ENCODE results near the gene ADAMTS13. TPM values are rescaled to one million over a fixed set of nuclear protein-coding genes. Genes with fewer than 3 reads are reported as not detected.

The ADAMTS13 gene
- total RNA-seq, 1 donor from 2014 or later: 4.2 TPM

DNA sequence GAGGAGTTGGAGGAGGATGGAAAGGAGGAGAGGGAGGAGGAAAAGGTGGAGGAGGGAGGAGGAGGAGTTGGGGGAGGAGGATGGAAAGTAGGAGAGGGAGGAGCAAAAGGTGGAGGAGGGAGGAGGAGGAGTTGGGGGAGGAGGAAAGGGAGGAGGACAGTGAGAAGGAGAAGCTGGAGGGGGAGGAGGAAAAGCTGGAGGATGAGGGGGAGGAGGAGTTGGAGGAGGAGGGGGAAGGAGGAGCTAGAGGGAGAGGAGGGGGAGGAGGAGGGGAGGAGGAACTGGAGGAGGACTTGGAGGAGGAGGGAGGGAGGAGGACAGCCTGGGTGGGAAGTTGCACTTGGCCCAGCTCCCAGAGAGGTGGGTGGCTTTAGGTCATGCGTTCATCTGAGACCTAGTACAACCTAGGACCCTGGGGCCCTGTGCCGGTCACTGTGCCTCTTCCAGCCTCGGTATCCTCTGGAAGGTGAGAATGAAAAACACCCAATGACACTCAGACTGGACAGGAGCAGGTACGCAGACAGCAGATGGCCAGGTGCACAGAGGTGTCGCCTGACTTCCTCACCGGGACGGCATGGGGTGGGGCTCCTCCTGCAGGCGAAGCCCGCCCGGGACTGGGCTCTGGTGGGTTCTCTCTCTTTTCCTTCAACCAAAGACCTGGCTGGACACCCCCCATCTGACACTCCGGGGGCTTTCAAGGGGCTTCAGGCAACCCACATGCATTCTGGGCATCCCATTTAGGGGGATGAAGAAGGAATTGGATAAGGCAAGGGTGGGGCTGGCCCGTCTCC lies 68.9 kb downstream of the ADAMTS13 start:
- DNase-seq: no peak

DNA sequence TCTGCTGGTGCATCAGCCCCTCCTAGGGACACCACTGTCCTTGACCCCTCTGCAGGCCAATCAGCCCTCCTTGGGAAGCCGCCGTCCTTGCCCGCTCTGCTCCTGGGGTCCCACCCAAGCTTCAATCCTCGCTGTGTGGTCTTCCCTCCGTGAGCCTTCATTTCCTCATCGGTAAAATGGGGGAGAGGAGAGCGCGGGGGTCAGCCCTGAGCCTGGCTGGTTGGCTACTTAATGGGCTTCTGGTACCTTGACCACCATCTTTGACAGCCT lies 69.4 kb downstream of the ADAMTS13 start:
- no peak for DNase-seq

DNA sequence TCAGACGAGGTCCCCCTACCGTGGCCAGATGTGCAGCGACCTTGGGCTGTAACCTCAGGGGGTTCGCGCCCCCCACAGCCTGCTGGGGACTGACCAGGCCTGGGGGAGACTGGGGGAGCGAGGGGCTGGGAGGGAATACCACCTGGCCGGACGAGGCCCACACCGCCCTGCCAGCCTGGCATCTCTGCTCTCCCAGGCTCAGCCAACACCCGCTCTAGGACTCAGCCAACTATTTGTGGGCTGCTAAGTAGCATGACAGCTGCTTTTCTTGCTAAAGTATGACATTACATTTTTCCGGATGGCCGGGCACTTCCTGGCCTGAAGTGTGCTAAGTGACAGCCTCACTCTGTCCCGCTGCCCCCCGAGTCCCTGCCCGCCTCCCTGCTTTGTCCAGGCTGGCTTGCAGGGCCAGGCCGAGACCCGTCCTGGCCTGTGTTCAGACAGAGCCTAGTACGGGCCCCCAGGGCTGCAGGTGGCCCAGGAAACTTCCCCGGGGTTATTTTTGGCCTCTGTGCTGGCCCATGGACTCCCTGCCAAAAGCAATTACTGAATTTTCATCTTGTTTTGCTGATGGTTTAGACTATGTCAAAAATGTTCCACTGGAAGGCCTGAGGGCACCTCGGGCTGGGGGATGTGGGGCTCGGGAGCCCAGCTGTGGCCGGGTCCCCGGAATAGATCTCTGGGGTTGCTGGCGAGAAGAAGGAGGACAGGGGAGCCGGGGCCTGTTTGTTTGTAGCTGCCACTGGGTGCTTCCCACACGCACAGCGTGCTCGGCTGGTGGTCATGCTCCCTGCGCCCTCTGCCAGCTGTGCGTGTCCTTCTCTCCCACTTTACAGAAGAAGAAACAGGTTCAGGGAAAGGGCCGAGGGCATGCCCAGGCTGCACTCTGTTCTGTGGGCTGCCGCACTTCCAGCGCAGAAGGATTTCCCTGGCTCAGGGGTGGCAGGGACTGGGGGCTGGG lies 70.2 kb downstream of the ADAMTS13 start:
- peak; percentile 93 for DNase-seq

DNA sequence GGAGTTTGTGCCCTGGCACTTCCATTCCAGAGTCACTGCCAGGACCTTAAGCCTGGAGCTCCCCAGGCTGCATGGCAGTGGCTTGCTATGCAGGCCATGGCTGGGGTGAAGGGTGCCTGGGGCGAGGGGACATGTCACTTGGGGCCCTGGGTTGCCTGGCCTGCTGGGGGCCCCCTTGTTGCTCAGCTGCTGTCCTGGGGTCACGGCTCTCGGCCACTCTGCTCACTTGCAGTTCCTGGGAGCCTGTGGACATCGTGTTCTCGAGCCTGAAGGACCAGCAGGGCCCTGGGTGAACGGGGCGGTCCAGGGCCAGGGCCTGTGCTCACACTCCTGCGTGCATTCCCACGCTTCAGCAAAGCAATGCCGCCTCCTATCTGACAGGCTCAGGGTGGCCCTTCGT lies 71.3 kb downstream of the ADAMTS13 start:
- no peak for DNase-seq

DNA sequence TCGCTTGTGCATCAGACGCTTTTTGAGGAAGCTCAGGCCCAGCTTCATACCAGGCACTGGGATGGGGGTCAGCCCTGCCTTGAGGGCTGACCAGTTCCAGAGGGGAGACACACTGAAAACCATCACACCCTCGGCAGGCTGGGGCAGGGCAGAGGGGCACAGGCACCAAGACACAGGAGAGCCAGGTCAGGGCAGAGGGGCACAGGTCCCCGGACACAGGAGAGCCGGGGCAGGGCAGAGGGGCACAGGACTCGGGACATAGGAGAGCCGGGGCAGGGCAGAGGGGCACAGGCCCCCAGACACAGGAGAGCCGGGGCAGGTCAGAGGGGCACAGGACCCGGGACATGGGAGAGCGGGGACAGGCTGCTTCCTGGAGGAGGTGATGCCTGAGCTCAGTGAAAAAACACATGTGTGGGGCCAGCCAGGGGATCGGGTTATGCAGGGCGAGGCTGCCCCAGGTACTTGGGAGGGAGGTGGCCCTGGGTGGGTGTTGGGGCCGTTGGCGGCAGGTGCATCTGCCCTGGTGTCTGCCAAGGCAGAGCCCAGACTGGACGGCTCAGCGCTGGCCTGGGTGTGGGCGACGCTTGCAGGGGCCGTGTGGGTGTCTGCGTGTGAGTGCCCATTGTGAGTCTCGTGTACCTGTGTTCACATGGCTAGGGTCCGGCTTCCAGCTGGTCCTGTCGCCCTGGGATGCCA lies 71.8 kb downstream of the ADAMTS13 start:
- no peak for DNase-seq

DNA sequence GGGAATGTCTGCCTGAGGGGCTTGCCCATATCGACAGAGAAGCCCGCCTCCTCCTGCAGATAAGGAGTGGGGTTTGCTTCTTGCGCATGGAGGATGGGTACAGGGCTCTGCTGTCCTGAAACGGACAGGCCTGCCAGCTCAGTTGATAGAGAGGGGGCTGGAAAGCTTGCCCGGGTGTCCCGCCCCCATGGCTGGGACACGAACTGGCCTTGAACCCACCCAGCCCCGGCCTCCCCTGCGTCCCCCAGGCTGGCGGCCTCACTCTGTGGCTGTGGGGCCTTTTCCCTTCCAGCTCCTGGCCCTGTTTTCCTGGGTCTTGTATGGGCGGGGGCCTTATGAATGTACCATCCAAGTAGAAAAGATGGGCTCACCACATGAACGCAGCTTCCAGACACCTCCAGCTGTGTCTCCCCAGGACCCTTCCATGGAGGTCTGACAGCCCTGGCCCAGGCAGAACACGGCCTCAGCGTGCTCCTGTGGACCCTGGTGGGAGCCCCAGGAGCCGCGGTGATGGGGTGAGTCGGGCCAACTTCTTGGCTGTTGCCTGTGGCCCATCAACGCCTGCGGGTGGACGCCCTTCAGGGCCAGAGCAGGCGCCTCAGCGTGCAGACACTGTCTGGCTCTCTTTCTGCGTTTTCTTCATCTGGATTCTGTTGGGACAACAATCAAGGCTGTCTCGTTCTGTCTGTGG lies 72.6 kb downstream of the ADAMTS13 start:
- no peak for DNase-seq

DNA sequence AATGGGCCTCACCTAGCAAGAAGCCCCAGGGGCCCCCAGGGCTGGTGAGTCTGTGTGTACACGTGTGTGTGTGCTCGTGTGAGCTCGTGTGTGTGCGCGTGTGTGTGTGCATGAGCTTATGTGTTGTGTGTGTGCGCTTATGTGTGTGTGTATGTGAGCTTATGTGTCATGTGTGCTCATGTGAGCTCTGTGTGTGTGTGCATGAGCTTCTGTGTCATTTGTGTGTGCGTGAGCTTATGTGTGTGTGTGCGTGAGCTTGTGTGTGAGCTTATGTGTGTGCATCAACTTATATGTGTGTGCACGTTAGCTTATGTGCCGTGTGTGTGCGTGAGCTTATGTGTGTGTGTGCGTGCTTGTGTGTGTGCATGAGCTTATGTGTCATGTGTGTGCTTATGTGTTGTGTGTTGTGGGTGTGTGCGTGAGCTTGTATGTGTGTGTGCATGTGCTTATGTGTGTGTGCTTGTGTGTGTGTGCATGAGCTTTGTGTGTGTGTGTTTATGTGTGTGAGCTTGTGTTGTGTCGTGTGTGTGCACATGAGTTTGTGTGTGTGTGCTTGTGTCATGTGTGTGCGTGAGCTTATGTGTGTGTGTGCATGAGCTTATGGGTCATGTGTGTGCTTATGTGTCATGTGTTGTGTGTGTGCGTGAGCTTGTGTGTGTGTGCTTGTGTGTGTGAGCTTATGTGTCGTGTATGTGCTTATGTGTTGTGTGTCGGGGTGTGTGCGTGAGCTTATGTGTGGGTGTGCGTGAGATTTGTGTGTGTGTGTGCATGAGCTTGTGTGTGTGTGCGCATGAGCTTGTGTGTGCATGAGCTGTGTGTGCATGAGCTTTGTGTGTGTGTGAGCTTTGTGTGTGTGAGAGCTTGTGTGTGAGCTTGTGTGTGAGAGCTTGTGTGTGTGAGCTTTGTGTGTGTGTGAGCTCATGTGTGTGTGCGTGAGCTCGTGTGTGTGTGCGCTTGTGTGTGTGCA lies 73.4 kb downstream of the ADAMTS13 start:
- DNase-seq: no peak

DNA sequence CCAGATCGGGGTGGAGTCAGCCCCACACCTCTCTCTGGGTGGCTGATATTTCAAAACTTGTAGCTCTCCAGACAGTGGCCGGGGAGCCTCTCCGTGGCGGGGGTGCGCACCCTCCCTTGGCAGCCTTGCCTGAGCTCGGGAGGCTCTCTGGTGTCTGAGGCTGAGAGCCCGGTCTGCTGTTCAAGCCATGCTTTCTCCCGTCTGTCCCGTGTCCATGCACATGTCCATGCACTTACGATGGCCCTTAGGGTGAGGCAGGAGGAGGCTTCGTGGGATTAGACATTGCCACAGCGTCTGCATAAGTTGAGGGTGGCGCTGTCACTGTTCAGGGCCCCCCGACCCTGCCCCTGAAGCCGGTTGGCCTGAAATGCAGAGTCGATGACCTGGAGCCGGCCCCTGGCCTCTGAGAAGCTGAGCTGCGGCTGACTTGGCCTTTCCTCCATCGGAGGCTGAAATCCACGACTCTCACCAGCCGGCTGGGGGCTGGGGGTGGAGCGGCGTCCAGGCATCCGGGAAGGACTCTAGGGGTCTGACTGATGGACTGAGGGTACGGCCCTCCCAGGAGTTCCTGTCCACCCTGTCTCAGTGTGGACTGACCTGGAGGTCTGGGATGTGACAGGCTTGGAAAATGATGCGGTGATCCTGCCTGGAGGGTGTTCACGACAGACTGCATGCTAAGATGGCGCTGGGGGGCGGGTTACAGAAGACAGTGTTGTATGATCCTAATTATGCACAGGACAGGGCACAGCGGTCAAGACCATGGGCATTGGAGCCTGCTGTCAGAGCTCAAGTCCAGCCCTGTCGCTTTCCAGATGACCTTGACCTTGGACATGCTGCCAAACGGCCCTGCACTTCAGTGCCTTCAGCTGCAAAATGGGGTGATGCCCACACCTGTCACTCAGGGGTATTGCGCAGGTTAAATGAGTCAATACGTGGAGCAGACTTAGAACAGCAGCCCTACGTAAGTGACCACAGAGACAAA lies 75.0 kb downstream of the ADAMTS13 start:
- DNase-seq: no peak

DNA sequence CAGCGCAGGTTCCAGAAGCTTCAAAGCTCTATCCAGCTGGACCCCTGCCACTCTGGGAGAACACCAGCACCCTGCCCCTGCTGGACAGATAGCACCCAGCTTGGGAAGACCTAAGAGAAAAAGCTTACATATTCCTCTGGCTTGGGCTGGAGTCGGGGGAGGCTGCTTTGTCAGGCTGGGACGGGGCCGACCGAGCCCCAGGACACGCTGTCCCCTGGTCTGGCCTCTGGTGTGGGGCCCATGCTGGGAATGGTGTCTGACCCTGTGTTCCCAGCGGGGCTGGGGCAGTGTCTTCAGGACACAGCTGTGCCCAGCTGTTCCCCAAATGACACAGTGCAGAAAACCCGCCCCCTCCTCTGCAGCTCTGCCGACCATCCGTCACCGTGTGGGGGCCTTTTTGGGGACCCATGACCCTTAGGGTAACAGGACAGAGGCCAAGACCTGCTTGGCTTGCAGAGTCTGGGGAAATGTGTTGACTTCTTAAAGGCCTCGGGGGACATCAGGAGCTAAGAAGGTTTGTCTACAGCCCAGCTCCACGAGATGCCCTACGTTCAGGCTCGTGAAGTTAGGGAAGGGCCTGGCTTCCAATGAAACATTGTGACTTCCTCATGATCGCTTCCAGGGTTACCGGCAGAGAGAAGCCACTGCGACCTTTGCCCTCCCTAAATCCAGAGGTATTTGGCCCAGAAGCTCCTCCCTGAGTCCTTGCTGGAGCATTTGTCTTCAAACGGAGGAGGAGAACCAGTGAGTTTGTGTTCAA lies 77.1 kb downstream of the ADAMTS13 start:
- DNase-seq: peak; percentile 52

DNA sequence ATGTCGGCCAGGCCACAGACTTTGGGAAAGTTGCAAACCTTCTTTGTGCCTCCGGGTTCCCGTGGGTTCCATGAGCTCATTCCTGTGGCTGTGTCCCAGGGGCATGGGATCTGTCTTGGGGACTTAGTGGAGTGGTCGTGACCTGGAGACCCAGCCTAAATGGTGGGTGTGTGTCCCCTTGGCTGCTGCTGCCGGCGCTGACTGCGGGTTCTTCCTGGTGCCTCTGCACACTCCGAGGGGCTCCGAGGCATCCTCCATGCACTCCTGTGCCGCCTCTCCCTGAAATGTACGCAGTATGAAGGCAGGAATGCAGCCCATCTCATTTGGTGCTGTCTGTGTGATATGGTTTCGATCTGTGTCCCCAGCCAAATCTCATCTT lies 77.7 kb downstream of the ADAMTS13 start:
- DNase-seq: no peak

DNA sequence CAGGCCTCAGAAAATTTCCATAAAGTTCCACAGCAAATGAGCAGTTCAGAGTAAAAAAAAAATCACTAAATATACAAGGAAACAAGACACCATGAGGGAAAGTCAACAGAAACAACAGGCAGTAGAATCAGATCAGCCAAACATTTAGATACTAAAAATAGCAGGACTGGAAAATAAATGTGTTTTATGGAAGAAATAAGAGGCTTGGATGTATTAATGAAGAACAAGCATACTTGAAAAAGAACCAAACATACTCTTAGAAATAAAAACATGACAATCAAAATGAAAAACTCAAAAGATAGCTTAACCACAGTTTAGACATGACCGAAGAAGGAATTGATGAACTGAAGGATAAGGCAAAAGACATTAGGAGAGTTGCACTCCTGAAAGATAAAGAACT lies 79.9 kb downstream of the ADAMTS13 start:
- no peak for DNase-seq

DNA sequence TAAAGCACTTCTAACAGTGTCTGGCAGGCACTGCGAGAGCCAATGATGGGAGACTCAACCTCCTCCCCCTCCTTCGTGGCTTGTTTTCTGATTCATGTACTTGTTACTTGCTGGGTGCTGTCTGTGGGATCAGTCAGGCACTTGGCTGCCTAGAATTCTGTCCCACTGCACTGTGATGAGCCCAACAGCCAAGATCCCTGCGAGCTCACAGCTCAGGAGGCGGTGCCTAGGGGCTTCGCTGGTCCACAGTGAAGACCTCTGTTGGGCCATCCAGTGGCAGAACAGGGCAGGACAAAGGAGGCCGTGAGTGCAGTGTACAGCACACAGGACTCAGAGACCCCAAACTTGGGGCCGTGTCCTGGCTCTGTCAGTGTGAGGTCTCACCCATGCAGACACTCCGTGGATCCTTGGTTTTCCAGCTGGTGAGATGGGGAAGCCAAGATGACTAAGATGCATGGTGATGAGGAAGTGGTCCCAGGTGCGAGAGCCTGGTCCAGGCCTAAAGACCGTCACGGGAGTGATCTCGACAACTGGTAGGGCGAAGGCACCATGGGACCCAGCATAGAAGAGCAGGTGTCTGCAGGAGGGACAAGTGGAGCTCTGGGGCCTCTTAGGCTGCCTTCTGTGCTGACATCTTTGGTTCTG lies 83.1 kb downstream of the ADAMTS13 start:
- peak; percentile 25 for DNase-seq

DNA sequence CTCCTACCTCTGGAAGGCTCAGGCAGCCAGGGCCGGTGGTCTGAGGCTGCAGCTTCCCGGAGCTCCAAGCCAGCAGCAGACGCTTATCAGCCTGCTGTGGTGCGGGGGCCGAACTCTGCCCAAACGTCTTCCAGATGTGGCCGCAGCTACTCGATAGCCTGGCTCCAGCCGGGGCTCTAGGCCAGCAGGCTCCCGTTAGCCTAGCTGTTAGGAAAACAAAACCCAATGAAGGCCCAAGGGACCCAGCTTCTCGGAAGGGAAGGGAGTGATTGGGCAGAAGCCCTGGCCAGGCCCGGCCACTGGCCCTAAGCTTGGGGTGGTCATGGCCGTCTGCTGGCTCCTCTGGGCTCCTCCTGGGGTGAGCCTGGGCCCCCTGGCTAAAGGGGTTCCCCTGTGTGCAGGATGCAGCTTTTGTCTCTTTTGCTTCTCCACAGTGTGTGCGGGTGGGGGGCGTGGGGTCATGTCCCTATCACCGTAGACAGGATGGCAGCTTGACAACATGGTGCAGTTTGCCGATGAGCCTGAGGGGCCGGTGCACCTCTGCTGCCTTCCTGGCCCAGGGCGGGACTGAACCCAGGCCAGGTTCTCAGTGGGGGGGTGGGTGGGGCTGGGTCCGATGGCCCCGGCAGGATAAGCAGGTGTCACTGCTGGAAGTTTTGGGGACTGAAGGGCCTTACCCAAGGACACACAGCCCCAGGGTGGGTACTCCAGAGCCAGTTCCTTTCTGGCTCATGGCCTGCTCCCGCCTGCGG lies 83.9 kb downstream of the ADAMTS13 start:
- DNase-seq: peak; percentile 54

DNA sequence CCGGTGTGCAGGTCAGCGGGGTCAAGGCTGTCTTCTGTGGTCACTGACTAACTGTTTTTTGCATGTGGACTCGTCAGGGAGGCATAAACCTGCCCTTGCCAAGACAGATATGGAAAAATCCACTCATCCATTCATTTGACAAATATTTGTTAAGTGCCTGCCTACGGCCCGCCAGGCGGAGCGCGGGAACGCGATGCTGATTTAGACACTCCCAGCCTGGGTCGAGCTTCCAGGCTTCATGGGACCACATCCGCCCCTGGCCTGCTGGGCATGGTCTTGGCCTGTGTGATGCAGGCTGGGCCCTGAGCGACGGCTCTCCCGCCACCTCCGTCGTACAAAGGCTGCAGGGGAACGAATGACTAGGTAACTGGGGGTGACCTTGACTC lies 84.5 kb downstream of the ADAMTS13 start:
- DNase-seq: peak; percentile 48

DNA sequence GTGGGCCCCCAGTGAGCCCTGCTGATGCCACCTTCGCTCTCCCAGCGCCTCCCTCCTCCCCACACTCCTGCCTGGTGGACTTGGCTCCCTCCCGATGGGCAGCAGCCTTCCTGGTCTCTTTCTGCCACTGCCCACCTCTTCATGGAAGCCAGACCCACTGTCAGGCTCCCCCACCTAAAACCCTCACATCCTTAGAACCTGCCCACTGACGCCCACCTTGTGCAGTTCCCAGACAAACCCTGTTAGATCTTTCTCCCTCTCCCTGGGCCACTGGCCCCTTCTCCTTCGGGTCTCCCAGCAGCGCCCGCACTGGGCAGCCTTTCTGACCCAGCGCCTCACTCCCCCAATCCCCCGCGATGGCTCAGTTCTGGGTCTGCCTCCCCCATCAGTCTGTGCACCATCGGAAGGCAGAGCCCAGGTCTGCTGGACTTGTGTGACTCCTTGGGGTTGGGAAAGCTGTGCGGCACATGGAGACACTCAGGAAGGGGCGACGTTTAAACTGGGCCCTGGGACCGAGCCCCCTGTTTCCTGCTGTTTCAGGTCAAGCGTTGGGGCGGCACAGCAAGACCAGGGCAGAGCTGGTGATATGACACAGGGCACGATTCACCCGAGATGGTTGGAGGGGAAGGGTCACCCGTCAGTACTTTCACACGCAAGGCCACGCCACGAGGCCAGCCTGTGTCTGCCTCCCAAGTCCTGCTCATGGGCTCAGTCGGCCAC lies 85.2 kb downstream of the ADAMTS13 start:
- no peak for DNase-seq

DNA sequence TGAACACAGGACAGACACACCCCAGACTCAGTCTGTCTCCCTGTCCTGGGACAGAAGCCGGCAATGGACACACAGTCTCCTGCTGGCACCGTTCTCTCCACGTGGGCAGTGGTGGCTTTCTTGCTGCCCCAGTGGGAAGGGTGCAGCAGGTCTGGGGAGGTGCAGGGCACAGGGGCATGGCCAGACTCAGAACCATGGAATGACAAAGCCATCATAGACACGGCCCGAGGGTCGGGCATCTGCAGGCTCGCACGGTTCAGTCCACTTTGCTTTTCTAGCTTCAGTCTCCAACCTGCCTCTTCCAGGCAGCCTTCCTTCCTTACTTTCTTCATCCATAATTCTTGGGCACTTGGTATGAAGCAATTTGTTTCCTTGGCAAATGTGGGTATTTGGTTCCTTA lies 85.9 kb downstream of the ADAMTS13 start:
- DNase-seq: no peak
